Measurements from ENCODE around the gene TMEM38B. TPM values are rescaled to one million over a fixed set of nuclear protein-coding genes. Genes with fewer than 3 reads are reported as not detected.

Gene TMEM38B
- total RNA-seq, 1 donor from 2014 or later: 12.1 TPM

DNA sequence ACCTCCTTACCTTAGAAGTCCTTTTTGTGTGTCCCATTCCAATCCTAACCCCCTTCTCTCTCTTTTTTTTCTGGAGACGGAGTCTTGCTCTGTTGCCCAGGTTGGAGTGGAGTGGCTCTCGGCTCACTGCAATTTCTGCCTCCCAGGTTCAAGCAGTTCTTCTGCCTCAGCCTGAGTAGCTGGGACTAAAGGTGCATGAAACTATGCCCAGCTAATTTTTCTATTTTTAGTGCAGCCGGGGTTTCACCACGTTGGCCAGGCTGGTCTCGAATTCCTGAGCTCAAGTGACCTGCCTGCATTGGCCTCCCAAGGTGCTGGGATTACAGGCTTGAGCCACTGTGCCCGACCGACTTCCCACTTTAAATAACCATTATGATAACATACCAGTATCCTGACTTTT, 17.5 kb downstream of the TMEM38B start:
- Mint-ChIP-seq H3K36me3 (ENCODE audit: low read depth) (peaks cover 5% of the 10 kb centered on the region), H3K4me1 (ENCODE audit: low read depth) (no peaks in the 10 kb centered on the region), H3K27me3 (ENCODE audit: low read depth) (no peaks in the 10 kb centered on the region), H3K9me3 (ENCODE audit: low read depth) (peaks cover 9% of the 10 kb centered on the region), H3K4me3 (ENCODE audit: unreplicated experiment) (no peak overlapping the region), H3K27ac (ENCODE audit: unreplicated experiment) (no peak overlapping the region)
- TF ChIP-seq, protein P1, sequence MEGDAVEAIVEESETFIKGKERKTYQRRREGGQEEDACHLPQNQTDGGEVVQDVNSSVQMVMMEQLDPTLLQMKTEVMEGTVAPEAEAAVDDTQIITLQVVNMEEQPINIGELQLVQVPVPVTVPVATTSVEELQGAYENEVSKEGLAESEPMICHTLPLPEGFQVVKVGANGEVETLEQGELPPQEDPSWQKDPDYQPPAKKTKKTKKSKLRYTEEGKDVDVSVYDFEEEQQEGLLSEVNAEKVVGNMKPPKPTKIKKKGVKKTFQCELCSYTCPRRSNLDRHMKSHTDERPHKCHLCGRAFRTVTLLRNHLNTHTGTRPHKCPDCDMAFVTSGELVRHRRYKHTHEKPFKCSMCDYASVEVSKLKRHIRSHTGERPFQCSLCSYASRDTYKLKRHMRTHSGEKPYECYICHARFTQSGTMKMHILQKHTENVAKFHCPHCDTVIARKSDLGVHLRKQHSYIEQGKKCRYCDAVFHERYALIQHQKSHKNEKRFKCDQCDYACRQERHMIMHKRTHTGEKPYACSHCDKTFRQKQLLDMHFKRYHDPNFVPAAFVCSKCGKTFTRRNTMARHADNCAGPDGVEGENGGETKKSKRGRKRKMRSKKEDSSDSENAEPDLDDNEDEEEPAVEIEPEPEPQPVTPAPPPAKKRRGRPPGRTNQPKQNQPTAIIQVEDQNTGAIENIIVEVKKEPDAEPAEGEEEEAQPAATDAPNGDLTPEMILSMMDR (IDR thresholded peaks at IDR 0.05): no peak
- no peak for DNase-seq (ENCODE audit: low spot score)

- Mint-ChIP-seq H3K27me3 (ENCODE audit: low read depth) (no peaks in the 10 kb centered on the region), H3K4me3 (ENCODE audit: unreplicated experiment) (no peak overlapping the region), H3K36me3 (ENCODE audit: low read depth) (peaks cover 5% of the 10 kb centered on the region), H3K27ac (ENCODE audit: unreplicated experiment) (no peak overlapping the region), H3K9me3 (ENCODE audit: low read depth) (peaks cover 9% of the 10 kb centered on the region), H3K4me1 (ENCODE audit: low read depth) (no peaks in the 10 kb centered on the region)
- no peak for DNase-seq (ENCODE audit: low spot score)
- TF ChIP-seq, protein P1 (IDR thresholded peaks at IDR 0.05): no peak
These were observed 18.0 kb downstream of the TMEM38B start for GRCh38 chr9:105712297-105712696.

DNA sequence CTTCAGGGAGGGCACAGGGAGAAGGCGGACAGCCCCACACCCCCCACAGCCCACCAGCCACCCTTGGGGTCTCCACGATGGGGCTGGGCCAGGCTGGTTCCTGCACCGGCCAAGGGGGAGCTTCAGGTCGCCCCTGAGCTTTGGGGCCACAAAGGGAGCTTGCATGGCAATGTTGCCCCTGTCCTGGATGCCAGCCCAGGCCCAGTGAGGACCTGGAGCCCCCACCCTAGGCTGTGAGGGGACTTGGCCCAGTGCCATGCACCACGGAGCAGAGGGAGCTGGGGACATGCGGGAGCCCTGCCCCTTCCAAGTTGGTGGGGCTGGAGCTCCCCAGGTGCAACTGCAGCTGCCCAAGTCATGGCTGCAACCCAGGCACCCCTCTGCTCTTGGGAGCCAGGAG, 18.4 kb downstream of the TMEM38B start:
- Mint-ChIP-seq H3K27ac (ENCODE audit: unreplicated experiment) (no peak overlapping the region), H3K4me3 (ENCODE audit: unreplicated experiment) (no peak overlapping the region), H3K36me3 (ENCODE audit: low read depth) (peaks cover 5% of the 10 kb centered on the region), H3K4me1 (ENCODE audit: low read depth) (no peaks in the 10 kb centered on the region), H3K27me3 (ENCODE audit: low read depth) (no peaks in the 10 kb centered on the region), H3K9me3 (ENCODE audit: low read depth) (peaks cover 9% of the 10 kb centered on the region)
- TF ChIP-seq, protein P1 (IDR thresholded peaks at IDR 0.05): no peak
- DNase-seq (ENCODE audit: low spot score): no peak

- H3K4me3 Mint-ChIP-seq (ENCODE audit: unreplicated experiment): no peak overlapping the region
- peaks cover 5% of the 10 kb centered on the region for H3K36me3 Mint-ChIP-seq (ENCODE audit: low read depth)
- TF ChIP-seq, protein P1 (IDR thresholded peaks at IDR 0.05): no peak
- H3K27ac Mint-ChIP-seq (ENCODE audit: unreplicated experiment): no peak overlapping the region
- no peaks in the 10 kb centered on the region for H3K4me1 Mint-ChIP-seq (ENCODE audit: low read depth)
- no peaks in the 10 kb centered on the region for H3K27me3 Mint-ChIP-seq (ENCODE audit: low read depth)
- H3K9me3 Mint-ChIP-seq (ENCODE audit: low read depth): peaks cover 9% of the 10 kb centered on the region
- no peak for DNase-seq (ENCODE audit: low spot score)
These were observed 19.1 kb downstream of the TMEM38B start for GRCh38 chr9:105713260-105714019.

GRCh38 chr9:105714020-105714331, 19.6 kb downstream of the TMEM38B start:
- H3K4me3 Mint-ChIP-seq (ENCODE audit: unreplicated experiment): no peak overlapping the region
- H3K27me3 Mint-ChIP-seq (ENCODE audit: low read depth): no peaks in the 10 kb centered on the region
- H3K4me1 Mint-ChIP-seq (ENCODE audit: low read depth): no peaks in the 10 kb centered on the region
- DNase-seq (ENCODE audit: low spot score): no peak
- TF ChIP-seq, protein P1 (IDR thresholded peaks at IDR 0.05): no peak
- peaks cover 9% of the 10 kb centered on the region for H3K9me3 Mint-ChIP-seq (ENCODE audit: low read depth)
- H3K27ac Mint-ChIP-seq (ENCODE audit: unreplicated experiment): no peak overlapping the region
- peaks cover 5% of the 10 kb centered on the region for H3K36me3 Mint-ChIP-seq (ENCODE audit: low read depth)

Data from chondrocyte (in vitro differentiated cells).